ENCODE measurements around the gene SLC41A2. TPM values are rescaled to one million over a fixed set of nuclear protein-coding genes. Genes with fewer than 3 reads are reported as not detected.
"Not testable (repeated sequence)": the region's sequence is repeated elsewhere in the genome, so short reads cannot be mapped to it uniquely, and the experiment has no call there.

Gene SLC41A2
- total RNA-seq, 4 donors from 2014 or later: 22.4 to 27.8 (median 23.9) TPM

GRCh38 chr12:104944252-104944651, 13.8 kb downstream of the SLC41A2 start:
- Histone ChIP-seq H3K4me1 (no peaks in the 10 kb centered on the region), H3K27ac (replicated peaks in 1 of 4) (no peak overlapping the region), H3K9me3 (peaks cover 0 to 4% (median 0%) of the 10 kb centered on the region in 4 donors), H3K4me3 (no peak overlapping the region), H3K27me3 (no peaks in the 10 kb centered on the region), H3K36me3 (no peaks in the 10 kb centered on the region)
- intact Hi-C loops (cut with DNase I): no loop called here
- no peak for DNase-seq (ENCODE audit: extremely low spot score)
- TF ChIP-seq EP300 (IDR thresholded peaks at IDR 0.05) (no peak), POLR2A (IDR thresholded peaks at IDR 0.05; ENCODE audit: low read depth) (no peak), CTCF (IDR thresholded peaks at IDR 0.05) (no peak), POLR2AphosphoS5 (IDR thresholded peaks at IDR 0.05) (no peak)
- WGBS: 100% methylated on average over 3 of the region's 3 CpGs

GRCh38 chr12:104943401-104943800, 14.7 kb downstream of the SLC41A2 start:
- DNase-seq (ENCODE audit: extremely low spot score); H3K4me1 ChIP-seq; H3K4me3 ChIP-seq; H3K27me3 ChIP-seq; H3K27ac ChIP-seq (replicated peaks in 1 of 4); H3K36me3 ChIP-seq; H3K9me3 ChIP-seq; intact Hi-C loops (cut with DNase I): not testable (repeated sequence)
- WGBS: 96% methylated on average over 8 of the region's 8 CpGs

GRCh38 chr12:104942075-104942474, 16.0 kb downstream of the SLC41A2 start:
- intact Hi-C loops (cut with DNase I): no loop called here
- 96% methylated on average over 4 of the region's 4 CpGs for WGBS

DNA sequence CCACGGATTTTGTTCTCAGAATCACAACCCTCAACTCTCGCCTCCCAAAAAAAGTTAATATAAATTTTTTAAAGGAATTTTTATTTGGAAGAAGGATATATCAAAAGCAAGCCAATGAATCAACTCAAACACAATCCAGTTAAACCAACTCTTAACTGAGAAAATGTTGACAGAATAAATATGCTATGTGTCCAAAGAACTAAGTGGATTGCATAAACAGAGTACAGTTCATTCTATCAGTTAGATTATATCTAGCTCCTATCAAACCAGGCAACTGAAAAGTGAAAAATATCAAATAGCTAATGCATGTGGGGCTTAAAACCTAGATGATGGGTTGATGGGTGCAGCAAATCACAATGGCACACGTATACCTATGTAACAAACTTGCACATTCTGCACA, 16.6 kb downstream of the SLC41A2 start:
- no peaks in the 10 kb centered on the region for H3K4me1 ChIP-seq

More at GRCh38 chr12:104942075-104942474, 16.0 kb downstream of the SLC41A2 start:
- TF ChIP-seq POLR2AphosphoS5 (IDR thresholded peaks at IDR 0.05) (no peak), POLR2A (IDR thresholded peaks at IDR 0.05; ENCODE audit: low read depth) (no peak), EP300 (IDR thresholded peaks at IDR 0.05) (no peak), CTCF (IDR thresholded peaks at IDR 0.05) (no peak)
- no peaks in the 10 kb centered on the region for H3K27me3 ChIP-seq
- H3K36me3 ChIP-seq: no peaks in the 10 kb centered on the region
- H3K4me1 ChIP-seq: no peaks in the 10 kb centered on the region
- H3K4me3 ChIP-seq: no peak overlapping the region
- H3K9me3 ChIP-seq: peaks cover 0 to 4% (median 0%) of the 10 kb centered on the region in 4 donors
- DNase-seq (ENCODE audit: extremely low spot score): no peak
- H3K27ac ChIP-seq (replicated peaks in 1 of 4): no peak overlapping the region

DNA sequence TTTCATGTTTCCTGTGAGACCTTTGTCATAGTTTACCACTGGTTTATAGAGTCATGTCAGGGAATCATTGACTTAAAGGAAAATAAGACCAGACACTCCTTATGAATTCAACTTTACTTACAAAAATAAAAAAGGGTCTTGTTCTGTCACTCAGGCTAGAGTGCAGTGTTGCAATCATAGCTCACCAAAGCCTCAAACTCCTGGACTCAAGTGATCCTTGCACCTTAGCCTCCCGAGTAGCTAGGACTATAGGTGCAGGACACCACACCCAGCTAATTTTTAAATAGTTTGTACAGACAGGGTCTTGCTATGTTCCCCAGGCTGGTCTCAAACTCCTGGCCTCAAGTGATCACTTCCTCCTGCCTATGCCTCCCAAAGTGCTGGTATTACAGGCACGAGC, 19.0 kb downstream of the SLC41A2 start:
- no peak for DNase-seq (ENCODE audit: extremely low spot score)
- TF ChIP-seq POLR2AphosphoS5 (IDR thresholded peaks at IDR 0.05): no peak
- TF ChIP-seq POLR2A (IDR thresholded peaks at IDR 0.05; ENCODE audit: low read depth): no peak
- no peak for TF ChIP-seq EP300 (IDR thresholded peaks at IDR 0.05)
- no peak for TF ChIP-seq CTCF (IDR thresholded peaks at IDR 0.05)
- 94% methylated on average over 2 of the region's 2 CpGs for WGBS
- no peaks in the 10 kb centered on the region for H3K36me3 ChIP-seq
- peaks cover 0 to 4% (median 0%) of the 10 kb centered on the region in 4 donors for H3K9me3 ChIP-seq
- intact Hi-C loops (cut with DNase I): no loop called here
- H3K27me3 ChIP-seq: no peaks in the 10 kb centered on the region
- no peak overlapping the region for H3K27ac ChIP-seq (replicated peaks in 1 of 4)
- H3K4me3 ChIP-seq: no peak overlapping the region
- no peaks in the 10 kb centered on the region for H3K4me1 ChIP-seq

More for the DNA sequence above, 16.6 kb downstream of the SLC41A2 start:
- intact Hi-C loops (cut with DNase I): no loop called here
- no peak for TF ChIP-seq POLR2A (IDR thresholded peaks at IDR 0.05; ENCODE audit: low read depth)
- TF ChIP-seq CTCF (IDR thresholded peaks at IDR 0.05): no peak
- TF ChIP-seq POLR2AphosphoS5 (IDR thresholded peaks at IDR 0.05): no peak
- no peak for TF ChIP-seq EP300 (IDR thresholded peaks at IDR 0.05)
- Histone ChIP-seq H3K4me3 (no peak overlapping the region), H3K27me3 (no peaks in the 10 kb centered on the region), H3K9me3 (peaks cover 0 to 4% (median 0%) of the 10 kb centered on the region in 4 donors), H3K36me3 (no peaks in the 10 kb centered on the region), H3K27ac (replicated peaks in 1 of 4) (no peak overlapping the region)
- DNase-seq (ENCODE audit: extremely low spot score): no peak
- 82% methylated on average over 3 of the region's 3 CpGs for WGBS
